Osteocyte (in vitro differentiated cells): ENCODE measurements around the gene LMAN2. TPM values are rescaled to one million over a fixed set of nuclear protein-coding genes. Genes with fewer than 3 reads are reported as not detected.

ENCODE experiments used
- DNase-seq: peaks from one replicate; pipeline ENCODE4 v3.0.0; 2021; ENCODE audit warnings: mixed read lengths; ENCODE audit not compliant: unreplicated experiment; ENCODE audit errors: extremely low spot score
- H3K27ac Mint-ChIP-seq: one replicate; pipeline ENCODE4 v1.8.0; 2021; ENCODE audit warnings: mild to moderate bottlenecking, mixed read lengths; ENCODE audit not compliant: unreplicated experiment
- H3K27me3 Mint-ChIP-seq: one replicate; pipeline ENCODE4 v1.8.0; 2021; ENCODE audit warnings: mixed read lengths; ENCODE audit not compliant: unreplicated experiment
- H3K36me3 Mint-ChIP-seq: one replicate; pipeline ENCODE4 v1.8.0; 2021; ENCODE audit warnings: mixed read lengths; ENCODE audit not compliant: unreplicated experiment
- H3K4me1 Mint-ChIP-seq: one replicate; pipeline ENCODE4 v1.8.0; 2021; ENCODE audit warnings: mixed read lengths; ENCODE audit not compliant: unreplicated experiment
- H3K4me3 Mint-ChIP-seq: one replicate; pipeline ENCODE4 v1.8.0; 2021; ENCODE audit warnings: mild to moderate bottlenecking, moderate library complexity, mixed read lengths; ENCODE audit not compliant: unreplicated experiment
- H3K9me3 Mint-ChIP-seq: one replicate; pipeline ENCODE4 v1.8.0; 2021; ENCODE audit warnings: mixed read lengths; ENCODE audit not compliant: unreplicated experiment
- total RNA-seq: library from RNA; stranded (reverse); gene quantifications from 2 replicates; pipeline ENCODE4 v1.2.1, GENCODE V29; 2021
- TF ChIP-seq, protein P1 (sequence below): fragments of 200-600 bp; sonication (generic); IDR thresholded peaks from 2 replicates; pipeline ENCODE4 v1.5.0; 2021; ENCODE audit warnings: antibody characterized with exemption, mild to moderate bottlenecking, moderate library complexity

The LMAN2 gene
- total RNA-seq, 1 donor from 2014 or later: 102 TPM

- peak; percentile 17 for DNase-seq
- TF ChIP-seq, protein P1, sequence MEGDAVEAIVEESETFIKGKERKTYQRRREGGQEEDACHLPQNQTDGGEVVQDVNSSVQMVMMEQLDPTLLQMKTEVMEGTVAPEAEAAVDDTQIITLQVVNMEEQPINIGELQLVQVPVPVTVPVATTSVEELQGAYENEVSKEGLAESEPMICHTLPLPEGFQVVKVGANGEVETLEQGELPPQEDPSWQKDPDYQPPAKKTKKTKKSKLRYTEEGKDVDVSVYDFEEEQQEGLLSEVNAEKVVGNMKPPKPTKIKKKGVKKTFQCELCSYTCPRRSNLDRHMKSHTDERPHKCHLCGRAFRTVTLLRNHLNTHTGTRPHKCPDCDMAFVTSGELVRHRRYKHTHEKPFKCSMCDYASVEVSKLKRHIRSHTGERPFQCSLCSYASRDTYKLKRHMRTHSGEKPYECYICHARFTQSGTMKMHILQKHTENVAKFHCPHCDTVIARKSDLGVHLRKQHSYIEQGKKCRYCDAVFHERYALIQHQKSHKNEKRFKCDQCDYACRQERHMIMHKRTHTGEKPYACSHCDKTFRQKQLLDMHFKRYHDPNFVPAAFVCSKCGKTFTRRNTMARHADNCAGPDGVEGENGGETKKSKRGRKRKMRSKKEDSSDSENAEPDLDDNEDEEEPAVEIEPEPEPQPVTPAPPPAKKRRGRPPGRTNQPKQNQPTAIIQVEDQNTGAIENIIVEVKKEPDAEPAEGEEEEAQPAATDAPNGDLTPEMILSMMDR: no peak
- Mint-ChIP-seq H3K4me1 (peaks cover 3% of the 10 kb centered on the region), H3K27me3 (no peaks in the 10 kb centered on the region), H3K27ac (no peak overlapping the region), H3K36me3 (peaks cover 37% of the 10 kb centered on the region), H3K4me3 (no peak overlapping the region), H3K9me3 (no peaks in the 10 kb centered on the region)
Measured at GRCh38 chr5:177294632-177295031, 56.8 kb downstream of the LMAN2 start.

DNA sequence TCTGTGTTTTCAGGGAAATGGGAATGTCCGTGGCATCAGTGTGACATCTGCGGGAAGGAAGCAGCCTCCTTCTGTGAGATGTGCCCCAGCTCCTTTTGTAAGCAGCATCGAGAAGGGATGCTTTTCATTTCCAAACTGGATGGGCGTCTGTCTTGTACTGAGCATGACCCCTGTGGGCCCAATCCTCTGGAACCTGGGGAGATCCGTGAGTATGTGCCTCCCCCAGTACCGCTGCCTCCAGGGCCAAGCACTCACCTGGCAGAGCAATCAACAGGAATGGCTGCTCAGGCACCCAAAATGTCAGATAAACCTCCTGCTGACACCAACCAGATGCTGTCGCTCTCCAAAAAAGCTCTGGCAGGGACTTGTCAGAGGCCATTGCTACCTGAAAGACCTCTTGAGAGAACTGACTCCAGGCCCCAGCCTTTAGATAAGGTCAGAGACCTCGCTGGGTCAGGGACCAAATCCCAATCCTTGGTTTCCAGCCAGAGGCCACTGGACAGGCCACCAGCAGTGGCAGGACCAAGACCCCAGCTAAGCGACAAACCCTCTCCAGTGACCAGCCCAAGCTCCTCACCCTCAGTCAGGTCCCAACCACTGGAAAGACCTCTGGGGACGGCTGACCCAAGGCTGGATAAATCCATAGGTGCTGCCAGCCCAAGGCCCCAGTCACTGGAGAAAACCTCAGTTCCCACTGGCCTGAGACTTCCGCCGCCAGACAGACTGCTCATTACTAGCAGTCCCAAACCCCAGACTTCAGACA is 57.5 kb downstream of the LMAN2 start:
- peak; percentile 73 for DNase-seq
- H3K4me3 Mint-ChIP-seq: no peak overlapping the region
- peaks cover under 1% of the 10 kb centered on the region for H3K4me1 Mint-ChIP-seq
- no peaks in the 10 kb centered on the region for H3K9me3 Mint-ChIP-seq
- TF ChIP-seq, protein P1: no peak
- H3K27ac Mint-ChIP-seq: no peak overlapping the region
- H3K36me3 Mint-ChIP-seq: peaks cover 41% of the 10 kb centered on the region
- no peaks in the 10 kb centered on the region for H3K27me3 Mint-ChIP-seq

DNA sequence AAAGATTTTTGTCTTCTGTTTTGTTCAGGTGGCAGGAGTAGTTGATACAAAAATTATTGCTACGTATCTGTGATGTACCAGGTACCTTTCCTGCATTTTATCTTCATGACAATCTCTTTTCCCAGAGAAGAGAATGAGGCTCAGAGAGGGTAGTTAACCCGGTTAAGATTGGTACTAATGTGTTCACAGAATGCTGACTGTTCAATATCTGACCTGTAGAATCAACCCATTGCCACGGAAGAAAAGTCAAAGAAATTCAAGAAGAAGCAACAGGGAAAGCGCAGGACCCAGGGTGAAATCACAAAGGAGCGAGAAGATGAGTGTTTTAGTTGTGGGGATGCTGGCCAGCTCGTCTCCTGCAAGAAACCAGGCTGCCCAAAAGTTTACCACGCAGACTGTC is 59.7 kb downstream of the LMAN2 start:
- H3K36me3 Mint-ChIP-seq: peaks cover 48% of the 10 kb centered on the region
- no peak overlapping the region for H3K4me3 Mint-ChIP-seq
- TF ChIP-seq, protein P1: no peak

GRCh38 chr5:177290816-177291596 is 60.5 kb downstream of the LMAN2 start:
- no peak overlapping the region for H3K27ac Mint-ChIP-seq
- no peaks in the 10 kb centered on the region for H3K9me3 Mint-ChIP-seq
- no peaks in the 10 kb centered on the region for H3K4me1 Mint-ChIP-seq
- no peak for DNase-seq
- H3K36me3 Mint-ChIP-seq: peaks cover 46% of the 10 kb centered on the region
- H3K4me3 Mint-ChIP-seq: no peak overlapping the region
- no peaks in the 10 kb centered on the region for H3K27me3 Mint-ChIP-seq
- TF ChIP-seq, protein P1: no peak

More for the DNA sequence above, 59.7 kb downstream of the LMAN2 start:
- Mint-ChIP-seq H3K4me1 (no peaks in the 10 kb centered on the region), H3K27ac (no peak overlapping the region), H3K9me3 (no peaks in the 10 kb centered on the region), H3K27me3 (no peaks in the 10 kb centered on the region)
- DNase-seq: no peak

DNA sequence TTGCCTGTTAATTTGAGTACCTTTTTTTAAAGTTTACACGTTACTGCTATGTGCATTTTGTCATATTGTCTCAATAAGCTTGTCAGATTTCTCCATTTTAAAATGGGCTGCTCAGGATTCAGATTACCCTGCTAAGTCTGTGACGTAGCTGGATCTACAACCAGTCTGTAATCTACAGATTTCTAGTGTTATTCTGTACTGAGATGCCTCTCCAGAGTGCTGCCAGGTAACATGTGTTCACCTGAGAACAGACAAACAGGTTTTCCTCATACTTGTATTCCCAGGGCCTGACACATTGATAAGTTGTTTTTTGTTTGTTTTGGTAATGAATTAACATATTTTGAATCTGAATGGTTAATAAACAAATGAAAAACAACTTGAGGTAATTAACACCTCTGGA is 63.3 kb downstream of the LMAN2 start:
- Mint-ChIP-seq H3K4me1 (no peaks in the 10 kb centered on the region), H3K4me3 (no peak overlapping the region), H3K27me3 (no peaks in the 10 kb centered on the region), H3K9me3 (no peaks in the 10 kb centered on the region), H3K36me3 (peaks cover 51% of the 10 kb centered on the region), H3K27ac (no peak overlapping the region)
- TF ChIP-seq, protein P1: no peak
- no peak for DNase-seq
